Neural crest cell (in vitro differentiated cells): ENCODE results near the gene LCN1. TPM values are rescaled to one million over a fixed set of nuclear protein-coding genes. Genes with fewer than 3 reads are reported as not detected.
"Not testable (repeated sequence)": the region's sequence is repeated elsewhere in the genome, so short reads cannot be mapped to it uniquely, and the experiment has no call there.

Experiments
- DNase-seq: peaks from one replicate; pipeline ENCODE4 v3.0.0; 2021; ENCODE audit warnings: low read depth, mixed read lengths, low spot score
- H3K27ac Mint-ChIP-seq: one replicate; pipeline ENCODE4 v1.8.0; 2021; ENCODE audit warnings: mild to moderate bottlenecking, mixed read lengths; ENCODE audit not compliant: unreplicated experiment
- H3K27me3 Mint-ChIP-seq: 2 replicates; pipeline ENCODE4 v1.8.0; 2021; ENCODE audit warnings: low read depth, mild to moderate bottlenecking, mixed read lengths
- H3K36me3 Mint-ChIP-seq: 2 replicates; pipeline ENCODE4 v1.8.0; 2021; ENCODE audit warnings: low read depth, mild to moderate bottlenecking, mixed read lengths
- H3K4me1 Mint-ChIP-seq: 2 replicates; pipeline ENCODE4 v1.8.0; 2021; ENCODE audit warnings: mixed read lengths
- H3K4me3 Mint-ChIP-seq: one replicate; pipeline ENCODE4 v1.8.0; 2021; ENCODE audit warnings: mild to moderate bottlenecking, mixed read lengths
- H3K9me3 Mint-ChIP-seq: 2 replicates; pipeline ENCODE4 v1.8.0; 2021; ENCODE audit warnings: mixed read lengths
- total RNA-seq: library from RNA; stranded (reverse); gene quantifications from 2 replicates; pipeline ENCODE4 v1.2.1, GENCODE V29; 2021
- TF ChIP-seq, protein P1 (sequence below): fragments of 200-600 bp; sonication (generic); conservative IDR thresholded peaks from 2 replicates; pipeline ENCODE4 v1.5.0; 2021; ENCODE audit warnings: antibody characterized with exemption, mild to moderate bottlenecking

The LCN1 gene
- total RNA-seq, 1 donor from 2014 or later = not detected

DNA sequence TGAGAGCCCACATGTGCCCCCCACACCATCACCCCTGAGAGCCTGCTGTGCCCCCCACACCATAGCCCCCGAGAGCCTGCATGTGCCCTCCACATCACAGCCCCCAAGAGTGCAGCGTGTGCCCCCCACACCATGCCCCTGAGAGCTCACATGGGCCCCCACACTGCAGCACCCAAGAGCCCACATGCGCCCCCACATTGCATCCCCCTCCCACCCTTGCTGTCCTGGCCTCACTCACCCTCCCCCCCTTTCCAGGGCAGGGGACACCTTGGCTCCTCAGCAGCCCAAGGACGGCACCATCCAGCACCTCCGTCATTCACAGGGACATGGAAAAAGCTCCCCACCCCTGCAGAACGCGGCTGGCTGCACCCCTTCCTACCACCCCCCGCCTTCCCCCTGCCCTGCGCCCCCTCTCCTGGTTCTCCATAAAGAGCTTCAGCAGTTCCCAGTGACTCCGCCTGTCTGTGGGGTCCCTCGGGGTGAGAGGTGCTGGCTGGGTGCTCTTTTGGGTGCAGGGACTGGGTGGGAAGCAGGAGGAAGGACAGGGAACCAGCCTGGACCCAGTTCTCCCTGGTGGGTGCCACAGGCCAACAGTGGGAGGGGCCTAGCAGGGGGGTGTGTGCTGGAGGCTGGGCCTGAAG lies 5.0 kb downstream of the LCN1 start:
- TF ChIP-seq, protein P1, sequence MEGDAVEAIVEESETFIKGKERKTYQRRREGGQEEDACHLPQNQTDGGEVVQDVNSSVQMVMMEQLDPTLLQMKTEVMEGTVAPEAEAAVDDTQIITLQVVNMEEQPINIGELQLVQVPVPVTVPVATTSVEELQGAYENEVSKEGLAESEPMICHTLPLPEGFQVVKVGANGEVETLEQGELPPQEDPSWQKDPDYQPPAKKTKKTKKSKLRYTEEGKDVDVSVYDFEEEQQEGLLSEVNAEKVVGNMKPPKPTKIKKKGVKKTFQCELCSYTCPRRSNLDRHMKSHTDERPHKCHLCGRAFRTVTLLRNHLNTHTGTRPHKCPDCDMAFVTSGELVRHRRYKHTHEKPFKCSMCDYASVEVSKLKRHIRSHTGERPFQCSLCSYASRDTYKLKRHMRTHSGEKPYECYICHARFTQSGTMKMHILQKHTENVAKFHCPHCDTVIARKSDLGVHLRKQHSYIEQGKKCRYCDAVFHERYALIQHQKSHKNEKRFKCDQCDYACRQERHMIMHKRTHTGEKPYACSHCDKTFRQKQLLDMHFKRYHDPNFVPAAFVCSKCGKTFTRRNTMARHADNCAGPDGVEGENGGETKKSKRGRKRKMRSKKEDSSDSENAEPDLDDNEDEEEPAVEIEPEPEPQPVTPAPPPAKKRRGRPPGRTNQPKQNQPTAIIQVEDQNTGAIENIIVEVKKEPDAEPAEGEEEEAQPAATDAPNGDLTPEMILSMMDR = no peak
- H3K27ac Mint-ChIP-seq = no peak overlapping the region
- no peak overlapping the region for H3K4me3 Mint-ChIP-seq
- H3K9me3 Mint-ChIP-seq = no peaks in the 10 kb centered on the region
- no peaks in the 10 kb centered on the region for H3K27me3 Mint-ChIP-seq
- no peak for DNase-seq
- H3K36me3 Mint-ChIP-seq = no peaks in the 10 kb centered on the region
- peaks cover 8% of the 10 kb centered on the region for H3K4me1 Mint-ChIP-seq

DNA sequence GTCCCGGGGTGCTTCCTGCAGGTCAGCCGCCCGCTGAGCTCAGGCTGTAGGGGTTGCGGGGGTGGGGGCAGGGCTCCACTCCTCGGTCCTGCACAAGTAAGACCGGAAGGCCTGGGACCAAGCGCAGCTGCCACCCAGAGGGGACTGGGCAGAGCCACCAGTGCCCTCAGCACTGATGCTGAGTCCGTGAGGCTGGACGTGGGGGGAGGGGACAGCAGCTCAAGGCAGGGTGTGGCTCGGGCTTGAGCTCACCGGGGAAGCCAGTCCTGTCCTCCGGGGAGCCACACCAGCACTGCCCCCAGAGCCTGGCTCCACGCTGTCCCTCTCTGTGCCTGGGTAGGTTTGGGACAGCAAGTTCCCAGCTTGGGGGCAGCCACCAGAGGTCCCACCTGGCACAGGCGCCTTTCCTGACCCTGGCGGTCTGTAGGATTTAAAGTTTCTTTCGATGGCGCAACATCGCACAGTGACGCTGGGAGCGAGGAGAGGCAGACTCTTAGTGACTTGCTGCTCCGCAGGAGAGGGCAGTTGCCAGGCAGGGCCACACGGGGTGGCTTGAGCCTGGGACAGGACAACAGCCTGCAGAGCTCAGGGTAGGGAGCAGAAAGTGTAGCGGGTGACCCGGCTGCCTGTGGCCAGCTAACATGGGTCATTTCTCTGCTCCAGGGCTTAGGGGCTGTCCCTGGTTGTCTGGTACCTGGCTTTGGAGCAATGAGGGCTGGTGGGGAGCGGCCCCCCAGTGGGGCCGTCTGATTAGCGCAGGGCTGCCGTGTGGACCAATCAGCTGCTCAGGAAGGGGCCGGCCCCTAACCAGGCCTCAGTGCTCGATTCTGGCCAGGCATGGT lies 5.7 kb downstream of the LCN1 start:
- peaks cover 8% of the 10 kb centered on the region for H3K4me1 Mint-ChIP-seq
- no peaks in the 10 kb centered on the region for H3K36me3 Mint-ChIP-seq
- H3K4me3 Mint-ChIP-seq = no peak overlapping the region
- H3K27ac Mint-ChIP-seq = no peak overlapping the region
- H3K9me3 Mint-ChIP-seq = no peaks in the 10 kb centered on the region
- TF ChIP-seq, protein P1 = no peak
- no peaks in the 10 kb centered on the region for H3K27me3 Mint-ChIP-seq
- no peak for DNase-seq

DNA sequence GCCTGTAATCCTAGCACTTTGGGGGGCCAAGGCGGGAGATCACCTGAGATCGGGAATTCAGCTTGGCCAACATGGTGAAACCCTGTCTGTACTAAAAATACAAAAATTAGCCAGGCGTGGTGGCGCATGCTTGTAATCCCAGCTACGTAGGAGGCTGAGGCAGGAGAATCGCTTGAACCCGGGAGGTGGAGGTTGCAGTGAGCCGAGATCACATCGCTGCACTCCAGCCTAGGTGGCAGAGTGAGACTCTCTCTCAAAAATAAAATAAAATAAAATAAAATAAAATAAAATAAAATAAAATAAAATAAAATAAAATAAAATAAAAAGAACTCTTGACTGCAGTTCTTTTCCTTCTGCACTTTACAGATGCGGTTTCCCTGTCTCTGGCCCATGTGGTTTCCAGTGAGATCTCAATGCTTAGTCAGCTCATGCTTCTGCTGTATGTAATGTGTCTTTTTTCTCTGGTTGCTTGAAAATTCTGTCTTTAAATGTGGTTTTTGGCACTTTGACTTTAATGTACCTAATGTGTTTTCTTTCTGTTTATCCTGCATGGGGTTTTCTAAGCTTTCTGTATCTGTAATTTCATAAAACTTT lies 7.7 kb downstream of the LCN1 start:
- H3K36me3 Mint-ChIP-seq, H3K4me1 Mint-ChIP-seq, H3K4me3 Mint-ChIP-seq, DNase-seq, H3K9me3 Mint-ChIP-seq, H3K27me3 Mint-ChIP-seq, H3K27ac Mint-ChIP-seq: not testable (repeated sequence)

DNA sequence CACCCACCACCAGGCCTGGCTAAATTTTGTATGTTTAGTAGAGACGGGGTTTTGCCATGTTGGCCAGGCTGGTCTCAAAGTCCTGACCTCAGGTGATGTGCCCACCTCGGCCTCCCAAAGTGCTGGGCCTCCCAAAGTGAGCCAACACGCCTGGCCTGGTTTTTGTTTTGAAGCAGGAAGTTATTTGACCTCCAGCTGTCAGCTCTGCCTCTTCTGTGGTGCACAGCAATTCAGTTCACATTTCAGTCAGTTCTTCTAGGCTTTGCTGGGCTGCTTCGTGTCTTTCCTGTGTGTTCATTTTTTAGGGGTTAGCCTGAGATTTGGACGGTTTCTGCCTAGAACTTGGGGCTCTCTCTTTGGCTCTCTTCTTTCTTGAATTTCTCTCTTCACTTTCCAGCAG lies 8.9 kb downstream of the LCN1 start:
- no peak for DNase-seq
- H3K9me3 Mint-ChIP-seq = no peaks in the 10 kb centered on the region
- TF ChIP-seq, protein P1 = no peak
- peaks cover 4% of the 10 kb centered on the region for H3K4me1 Mint-ChIP-seq
- no peak overlapping the region for H3K4me3 Mint-ChIP-seq
- no peaks in the 10 kb centered on the region for H3K36me3 Mint-ChIP-seq
- peaks cover 3% of the 10 kb centered on the region for H3K27me3 Mint-ChIP-seq
- no peak overlapping the region for H3K27ac Mint-ChIP-seq

DNA sequence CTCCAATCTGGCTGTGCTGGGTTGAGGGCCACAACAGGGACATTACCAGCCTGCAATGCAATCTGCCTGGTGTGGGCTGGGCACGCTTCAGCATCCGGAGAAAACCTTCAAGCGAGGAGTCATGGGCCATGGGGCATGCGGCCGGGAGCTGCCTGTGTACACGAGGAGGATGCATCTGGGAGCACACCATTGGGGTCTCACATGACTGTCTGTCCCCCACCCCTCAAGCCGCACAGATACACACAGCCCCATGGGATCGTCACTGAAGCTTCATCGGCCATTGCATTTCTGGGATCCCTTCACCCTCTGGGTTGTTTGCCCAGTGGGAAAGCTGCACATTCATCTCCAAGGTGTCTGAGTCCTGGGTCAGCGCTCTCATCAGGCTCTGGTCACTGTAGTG lies 9.9 kb downstream of the LCN1 start:
- no peak overlapping the region for H3K27ac Mint-ChIP-seq
- peaks cover 4% of the 10 kb centered on the region for H3K4me1 Mint-ChIP-seq
- peaks cover 3% of the 10 kb centered on the region for H3K27me3 Mint-ChIP-seq
- no peaks in the 10 kb centered on the region for H3K9me3 Mint-ChIP-seq
- H3K4me3 Mint-ChIP-seq = no peak overlapping the region
- H3K36me3 Mint-ChIP-seq = no peaks in the 10 kb centered on the region
- DNase-seq = no peak
- TF ChIP-seq, protein P1 = no peak

DNA sequence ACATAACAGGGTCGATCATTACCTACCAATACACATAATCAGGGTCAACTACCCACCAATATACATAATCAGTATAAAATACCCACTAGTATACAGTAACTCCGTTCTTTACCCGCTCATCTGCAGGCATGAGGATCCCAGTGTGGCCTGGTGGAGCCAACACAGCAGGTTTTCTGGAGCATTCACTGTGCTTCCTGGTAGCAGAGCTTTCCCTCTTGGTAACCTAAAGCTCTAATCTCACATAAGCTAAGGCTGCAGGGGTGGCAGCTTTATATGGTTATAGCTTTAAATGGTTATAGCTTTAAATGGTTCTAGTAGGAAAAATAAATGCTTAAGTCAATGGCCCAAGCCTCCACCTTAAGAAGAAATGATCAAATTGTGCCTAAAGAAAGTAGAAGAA lies 11.9 kb downstream of the LCN1 start:
- TF ChIP-seq, protein P1 = no peak
- Mint-ChIP-seq H3K4me1 (peaks cover 4% of the 10 kb centered on the region), H3K36me3 (no peaks in the 10 kb centered on the region), H3K27ac (no peak overlapping the region), H3K27me3 (peaks cover 19% of the 10 kb centered on the region), H3K9me3 (no peaks in the 10 kb centered on the region), H3K4me3 (no peak overlapping the region)
- DNase-seq = no peak
